Activated T-cell treated with anti-CD3 and anti-CD28 coated beads for 24 hours (primary cell): ENCODE data around the gene FBLIM1.

Experiments used
- DNase-seq: peaks from one replicate; pipeline ENCODE4 v3.0.0-alpha.2; 2020; ENCODE audit warnings: low read depth

FBLIM1 gene, protein sequence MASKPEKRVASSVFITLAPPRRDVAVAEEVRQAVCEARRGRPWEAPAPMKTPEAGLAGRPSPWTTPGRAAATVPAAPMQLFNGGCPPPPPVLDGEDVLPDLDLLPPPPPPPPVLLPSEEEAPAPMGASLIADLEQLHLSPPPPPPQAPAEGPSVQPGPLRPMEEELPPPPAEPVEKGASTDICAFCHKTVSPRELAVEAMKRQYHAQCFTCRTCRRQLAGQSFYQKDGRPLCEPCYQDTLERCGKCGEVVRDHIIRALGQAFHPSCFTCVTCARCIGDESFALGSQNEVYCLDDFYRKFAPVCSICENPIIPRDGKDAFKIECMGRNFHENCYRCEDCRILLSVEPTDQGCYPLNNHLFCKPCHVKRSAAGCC

GRCh38 chr1:15758343-15758931, at the start of gene FBLIM1:
TSS of gene FBLIM1 (plus strand) at chr1:15758795. CDS start at chr1:15764984, 6,189 bp downstream.
- DNase-seq: no peak

DNA sequence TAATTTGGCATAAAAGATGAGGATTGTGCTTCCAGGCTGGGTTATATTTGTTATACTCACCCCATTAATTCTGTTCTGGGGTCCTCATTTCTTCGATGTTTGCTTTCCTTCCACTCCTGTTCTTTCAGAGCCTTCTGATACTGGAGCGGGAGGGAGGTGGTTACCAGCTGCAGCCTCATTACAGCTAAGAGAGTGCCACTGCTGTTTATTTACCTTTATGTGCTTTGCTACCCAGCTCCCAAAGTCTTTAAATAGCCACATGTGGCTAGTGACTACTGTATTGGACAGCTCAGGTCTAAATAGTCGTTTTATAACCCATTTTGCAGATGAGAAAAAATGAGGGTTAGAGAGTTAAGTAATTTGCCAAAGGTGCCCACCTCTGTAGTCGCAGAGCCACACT, 49.4 kb upstream of the FBLIM1 start:
- DNase-seq: no peak

GRCh38 chr1:15712168-15712567, 46.4 kb upstream of the FBLIM1 start:
- no peak for DNase-seq

- DNase-seq: no peak
Measured at GRCh38 chr1:15714406-15715136, 44.0 kb upstream of the FBLIM1 start.

GRCh38 chr1:15717418-15718125, 41.0 kb upstream of the FBLIM1 start:
- DNase-seq: no peak

DNA sequence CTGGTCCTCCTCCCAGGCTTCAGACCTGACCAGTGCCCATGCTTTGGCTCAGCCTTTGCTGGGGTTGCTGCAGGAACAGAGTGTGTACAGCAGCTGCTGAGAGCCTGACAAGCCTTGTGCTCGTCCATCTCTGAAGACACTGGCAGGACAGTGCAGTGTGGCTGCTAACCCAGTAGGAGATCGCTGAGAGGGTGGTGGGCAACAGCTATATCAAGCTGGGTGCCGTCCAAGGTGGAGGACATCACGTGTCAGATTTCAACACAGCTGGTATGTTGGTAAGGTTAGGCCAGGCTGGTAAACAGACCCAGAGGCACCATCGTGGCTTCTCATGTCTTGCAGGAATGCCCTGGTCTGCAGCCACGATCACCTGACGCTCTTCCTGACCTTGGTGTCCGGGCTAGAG, 40.4 kb upstream of the FBLIM1 start:
- no peak for DNase-seq

- DNase-seq: no peak
Measured at GRCh38 chr1:15719381-15720120, 39.0 kb upstream of the FBLIM1 start.

DNA sequence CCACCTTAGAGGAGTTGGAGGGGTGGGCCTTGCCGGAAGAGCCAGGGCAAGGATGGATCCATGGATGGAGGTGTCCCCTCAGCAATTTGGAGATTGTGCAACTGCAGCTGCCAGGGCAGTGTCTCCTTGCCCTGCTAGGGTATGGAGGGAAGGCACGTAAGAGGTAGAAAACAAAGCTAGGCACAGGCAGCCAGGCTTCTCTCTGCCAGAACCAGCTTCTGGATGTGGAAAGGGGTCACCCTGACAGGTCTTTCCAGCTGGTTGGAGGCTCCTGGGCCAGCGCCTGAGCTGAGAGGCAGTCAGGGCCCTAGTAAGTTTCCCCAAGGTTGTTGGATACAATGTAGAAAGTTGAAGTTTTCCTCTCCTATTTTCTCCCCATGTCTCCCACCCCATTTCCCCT, 37.7 kb upstream of the FBLIM1 start:
- DNase-seq: no peak

DNA sequence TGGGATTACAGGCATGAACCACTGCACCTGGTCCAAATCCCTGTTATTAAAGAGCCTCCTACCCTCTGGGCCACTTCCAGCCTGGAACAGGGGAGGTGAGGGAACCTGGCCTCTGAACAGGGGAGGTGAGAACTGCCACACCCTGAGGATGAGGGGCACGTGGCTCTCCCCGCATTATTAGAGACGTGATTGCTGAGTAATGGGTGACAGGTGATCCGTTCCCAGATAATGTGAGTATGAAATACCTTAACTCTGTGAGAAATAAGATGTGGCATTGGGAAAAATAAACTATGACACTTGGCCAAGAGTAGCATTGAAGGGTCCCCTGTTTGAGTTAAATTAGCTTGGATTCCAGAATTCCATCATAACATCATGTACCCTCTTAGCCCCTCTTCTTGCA, 36.2 kb upstream of the FBLIM1 start:
- DNase-seq: no peak

DNA sequence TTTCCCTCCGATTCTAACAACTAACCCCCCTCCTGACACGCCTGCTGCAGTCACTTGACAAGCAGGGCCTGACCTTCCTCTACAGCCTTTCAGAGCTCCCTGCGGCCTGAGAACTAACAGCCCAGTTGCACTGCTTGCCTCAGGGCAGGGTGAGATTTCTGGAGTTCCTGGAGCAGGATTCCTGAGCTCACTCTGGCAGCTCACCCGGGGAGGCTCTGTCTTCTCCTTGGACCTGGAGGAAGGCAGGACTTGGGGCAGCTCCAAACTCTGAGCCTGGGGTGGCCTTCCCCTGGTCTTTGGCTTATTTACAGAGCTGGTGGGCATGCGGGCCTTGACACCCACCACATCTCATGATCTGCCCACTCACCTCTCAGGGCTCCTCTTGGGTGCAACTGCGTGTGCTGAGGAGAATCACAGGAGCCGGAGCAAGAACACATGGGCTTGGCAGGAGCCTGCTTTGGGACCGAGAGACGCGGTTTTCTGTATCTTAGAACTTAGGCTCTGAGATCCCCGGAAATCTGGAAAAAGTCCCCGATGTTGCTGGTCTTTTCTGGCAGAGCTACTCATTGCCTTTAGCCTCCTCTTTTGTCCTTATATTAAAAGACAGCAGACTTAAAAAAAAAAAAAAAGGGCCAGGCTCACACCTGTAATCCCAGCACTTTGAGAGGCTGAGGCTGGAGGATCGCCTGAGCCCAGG, 35.6 kb upstream of the FBLIM1 start:
- no peak for DNase-seq

DNA sequence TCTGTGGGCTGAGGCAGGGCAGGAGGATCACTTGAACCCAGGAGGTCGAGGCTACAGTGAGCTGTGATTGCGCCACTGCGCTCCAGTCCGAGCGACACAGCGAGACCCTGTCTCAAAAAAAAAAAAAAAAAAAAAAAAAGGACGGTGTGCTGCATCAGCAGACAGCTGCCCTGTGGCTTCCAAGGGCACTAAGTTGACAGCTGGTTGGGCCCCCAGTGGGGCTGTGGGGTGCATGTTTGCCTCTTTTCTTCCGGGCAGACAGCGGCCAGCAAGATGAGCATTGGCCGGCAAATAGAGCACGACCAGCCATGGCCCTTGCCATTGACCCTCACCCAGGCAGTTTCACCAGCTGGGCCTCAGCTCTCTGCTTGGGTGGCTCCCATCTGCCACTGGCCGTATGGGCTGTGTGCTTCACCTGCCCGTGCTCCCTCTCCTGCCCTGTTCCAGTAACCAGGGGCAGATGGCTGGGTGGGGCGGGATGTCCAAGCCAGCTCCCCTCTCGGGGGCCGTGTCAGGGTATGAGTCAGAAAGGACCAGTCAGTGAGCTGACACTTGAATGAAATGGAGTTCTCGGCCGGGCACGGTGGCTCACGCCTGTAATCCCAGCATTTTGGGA, 34.9 kb upstream of the FBLIM1 start:
- no peak for DNase-seq

- DNase-seq: no peak
Measured at GRCh38 chr1:15724949-15725880, 33.4 kb upstream of the FBLIM1 start.

DNA sequence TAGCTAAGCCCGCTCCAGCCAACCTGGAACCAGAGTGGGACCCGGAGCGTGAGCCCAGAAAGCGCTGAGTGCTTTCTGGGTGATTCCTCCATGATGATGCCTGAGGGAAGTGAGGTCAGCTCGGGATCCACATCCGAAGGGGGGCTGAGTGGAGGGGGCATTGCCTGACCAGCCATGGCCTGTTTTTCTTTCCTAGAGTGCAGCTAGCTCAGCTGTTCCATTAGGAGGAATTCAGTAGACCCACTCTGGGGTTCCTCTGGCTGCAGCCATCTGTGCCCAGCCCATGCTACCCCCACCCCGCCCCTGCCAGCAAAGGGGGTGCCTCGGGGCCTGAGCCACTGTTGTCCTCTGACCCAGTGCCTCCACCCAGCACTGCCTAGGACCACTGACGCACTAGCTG, 32.1 kb upstream of the FBLIM1 start:
- no peak for DNase-seq

GRCh38 chr1:15727021-15727420, 31.6 kb upstream of the FBLIM1 start:
- DNase-seq: no peak

DNA sequence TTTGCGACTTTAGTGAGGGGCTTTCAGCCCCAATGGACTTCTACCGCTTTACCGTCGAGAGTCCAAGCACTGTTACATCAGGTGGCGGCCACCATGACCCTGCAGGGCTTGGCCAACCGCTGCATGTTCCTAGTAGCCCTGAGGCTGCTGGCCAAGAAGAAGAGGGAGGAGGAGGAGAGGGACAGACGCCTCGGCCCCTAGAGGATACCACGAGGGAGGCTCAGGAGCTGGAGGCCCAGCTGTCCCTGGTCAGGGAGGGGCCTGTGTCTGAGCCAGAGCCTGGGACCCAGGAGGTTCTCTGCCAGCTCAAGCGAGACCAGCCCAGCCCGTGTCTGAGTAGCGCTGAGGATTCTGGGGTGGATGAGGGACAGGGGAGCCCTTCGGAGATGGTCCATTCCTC, 31.2 kb upstream of the FBLIM1 start:
- no peak for DNase-seq

- no peak for DNase-seq
Measured at GRCh38 chr1:15727866-15728534, 30.6 kb upstream of the FBLIM1 start.

- no peak for DNase-seq
Measured at GRCh38 chr1:15728937-15729657, 29.5 kb upstream of the FBLIM1 start.

GRCh38 chr1:15730423-15730822, 28.2 kb upstream of the FBLIM1 start:
- no peak for DNase-seq
